Breast epithelium (tissue), 3 donors: ENCODE results near the gene KRT78.

Experiments
- POLR2A ChIP-seq: fragments of 450-650 bp; IDR thresholded peaks from one replicate; pipeline ENCODE4 v1.6.1; 2016; ENCODE audit warnings: antibody characterized with exemption, mild to moderate bottlenecking, moderate library complexity
- POLR2AphosphoS5 ChIP-seq, 3 donors: sonication (generic); formaldehyde crosslinking; IDR thresholded peaks; one replicate each; pipeline ENCODE4 v1.6.1; 2017; ENCODE audit warnings: antibody characterized with exemption in 3 of 3
- TF ChIP-seq, protein P1 (sequence below), 3 donors: fragments of 450-650 bp; IDR thresholded peaks; one replicate each; pipeline ENCODE4 v1.5.1; 2016 to 2017; ENCODE audit warnings: antibody characterized with exemption in 3 of 3, mild to moderate bottlenecking in 3 of 3, moderate library complexity in 3 of 3

DNA sequence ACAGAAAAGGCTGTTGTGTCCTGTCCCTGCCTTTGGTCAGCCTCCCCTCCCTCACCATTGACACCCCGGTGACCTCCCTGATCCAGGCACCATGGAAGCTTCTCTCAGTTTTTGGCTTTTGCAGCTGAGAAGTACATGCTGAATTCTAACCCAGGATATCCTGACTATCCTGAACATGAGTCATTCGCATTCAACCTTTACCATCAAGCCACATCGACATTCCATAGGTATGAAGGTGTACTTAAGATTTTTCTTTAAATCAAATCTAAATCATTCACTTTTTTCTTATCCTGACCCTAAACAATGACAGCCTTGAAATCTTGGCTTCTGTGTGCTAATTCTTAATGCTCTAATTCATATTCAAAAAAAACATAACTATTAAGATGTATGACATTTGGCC is 8.7 kb upstream of the KRT78 start:
- TF ChIP-seq, protein P1, sequence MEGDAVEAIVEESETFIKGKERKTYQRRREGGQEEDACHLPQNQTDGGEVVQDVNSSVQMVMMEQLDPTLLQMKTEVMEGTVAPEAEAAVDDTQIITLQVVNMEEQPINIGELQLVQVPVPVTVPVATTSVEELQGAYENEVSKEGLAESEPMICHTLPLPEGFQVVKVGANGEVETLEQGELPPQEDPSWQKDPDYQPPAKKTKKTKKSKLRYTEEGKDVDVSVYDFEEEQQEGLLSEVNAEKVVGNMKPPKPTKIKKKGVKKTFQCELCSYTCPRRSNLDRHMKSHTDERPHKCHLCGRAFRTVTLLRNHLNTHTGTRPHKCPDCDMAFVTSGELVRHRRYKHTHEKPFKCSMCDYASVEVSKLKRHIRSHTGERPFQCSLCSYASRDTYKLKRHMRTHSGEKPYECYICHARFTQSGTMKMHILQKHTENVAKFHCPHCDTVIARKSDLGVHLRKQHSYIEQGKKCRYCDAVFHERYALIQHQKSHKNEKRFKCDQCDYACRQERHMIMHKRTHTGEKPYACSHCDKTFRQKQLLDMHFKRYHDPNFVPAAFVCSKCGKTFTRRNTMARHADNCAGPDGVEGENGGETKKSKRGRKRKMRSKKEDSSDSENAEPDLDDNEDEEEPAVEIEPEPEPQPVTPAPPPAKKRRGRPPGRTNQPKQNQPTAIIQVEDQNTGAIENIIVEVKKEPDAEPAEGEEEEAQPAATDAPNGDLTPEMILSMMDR (IDR thresholded peaks at IDR 0.05): no peak
- no peak for TF ChIP-seq POLR2A
- TF ChIP-seq POLR2AphosphoS5 (IDR thresholded peaks at IDR 0.05): no peak
